Astrocyte of the spinal cord (primary cell): ENCODE results near the gene XRCC5.

Experiments
- DNase-seq: peaks from one replicate; pipeline ENCODE4 v3.0.0; 2011; ENCODE audit warnings: low read depth, low spot score
- H3K4me3 ChIP-seq: 2 replicates; pipeline ENCODE4 v1.5.1; 2011; ENCODE audit warnings: low read depth, mild to moderate bottlenecking, low read length, moderate library complexity
- CTCF ChIP-seq: IDR thresholded peaks from 2 replicates; pipeline ENCODE4 v1.5.1; 2012; ENCODE audit warnings: low read depth, mild to moderate bottlenecking, low read length, inconsistent platforms
- in situ Hi-C: cut with HindIII; loops from 2 replicates; pipeline ENCODE4 v1.10.0; 2017; ENCODE audit warnings: low sequenced_read_pairs

XRCC5 gene

DNA sequence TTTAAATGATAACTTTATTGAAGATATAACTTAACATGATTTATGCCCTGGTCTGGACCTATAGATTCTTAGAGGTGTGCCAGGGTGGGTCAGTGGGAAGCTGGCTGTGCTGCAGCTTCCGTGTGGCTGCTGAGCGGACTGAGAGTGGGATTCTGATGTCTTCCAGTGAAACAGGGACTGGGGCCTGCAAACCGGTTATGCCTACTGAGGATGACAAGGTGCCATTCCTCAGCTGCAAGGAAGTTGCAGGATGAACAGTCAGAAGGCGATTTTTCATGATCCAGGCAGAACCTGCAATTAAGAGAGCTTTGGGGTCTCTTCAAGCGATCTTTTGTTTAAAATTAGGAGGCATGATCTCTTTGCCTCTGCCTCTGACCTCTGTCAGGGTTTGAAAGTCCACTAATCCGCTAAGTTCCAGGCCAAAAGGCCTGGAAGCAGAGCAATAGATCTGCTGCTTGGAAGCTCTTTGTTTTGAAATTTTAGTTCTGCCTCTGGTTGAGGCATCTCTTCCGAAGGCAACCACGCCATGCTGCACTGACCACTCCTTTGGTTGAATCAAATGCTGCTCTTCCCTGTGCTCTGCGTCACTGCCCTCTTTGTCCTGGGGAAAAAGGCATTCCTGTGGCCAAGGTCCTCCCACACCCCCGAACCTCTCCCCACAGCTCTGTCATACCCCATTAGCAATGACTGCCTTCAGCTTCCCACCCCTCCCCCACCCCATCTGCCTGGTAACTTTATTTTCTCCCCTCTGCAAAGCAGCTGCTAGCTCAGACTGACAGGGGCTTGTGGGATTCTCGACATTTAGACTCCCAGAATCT lies 25.5 kb upstream of the XRCC5 start:
- TF ChIP-seq CTCF: no peak
- in situ Hi-C loops: no loop called here
- peak; percentile 91 for DNase-seq
- no peak overlapping the region for H3K4me3 ChIP-seq

- in situ Hi-C loops: no loop called here
- DNase-seq: no peak
- no peak for TF ChIP-seq CTCF
- no peak overlapping the region for H3K4me3 ChIP-seq
These were observed 24.6 kb upstream of the XRCC5 start for GRCh38 chr2:216084547-216084946.

DNA sequence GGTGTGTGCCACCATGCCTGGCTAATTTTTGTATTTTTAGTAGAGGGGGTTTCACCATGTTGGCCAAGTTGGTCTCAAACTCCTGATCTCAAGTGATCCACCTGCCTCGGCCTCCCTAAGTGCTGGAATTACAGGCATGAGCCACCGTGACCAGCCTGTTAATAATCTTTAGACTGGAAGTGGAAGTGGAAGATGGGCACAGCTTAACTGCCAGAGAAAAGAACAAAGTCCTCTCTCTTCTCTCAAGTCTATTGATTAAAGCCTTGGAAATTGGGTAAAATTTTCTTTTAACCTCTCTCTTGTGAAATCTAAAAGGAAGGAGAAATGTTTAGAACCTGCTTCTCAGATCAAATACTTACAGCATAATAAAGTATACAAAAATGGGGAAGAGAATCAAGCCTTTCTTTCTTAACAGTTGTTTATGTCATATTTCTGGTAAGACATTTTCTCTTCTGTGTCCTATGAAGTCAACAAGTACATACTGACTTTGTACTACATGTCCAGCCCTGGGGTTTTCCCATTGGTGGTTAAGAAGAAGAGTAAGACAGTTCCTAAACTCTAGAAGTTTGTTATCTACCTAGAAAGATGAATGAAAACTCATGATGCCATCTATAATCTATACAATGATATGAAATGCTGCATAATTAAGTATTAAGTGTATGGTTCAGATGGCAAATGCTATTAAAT lies 22.8 kb upstream of the XRCC5 start:
- no peak overlapping the region for H3K4me3 ChIP-seq
- in situ Hi-C loops: no loop called here
- no peak for DNase-seq
- no peak for TF ChIP-seq CTCF

- peak; percentile 48 for DNase-seq
- TF ChIP-seq CTCF: no peak
- no peak overlapping the region for H3K4me3 ChIP-seq
- in situ Hi-C loops: no loop called here
These were observed 18.8 kb upstream of the XRCC5 start for GRCh38 chr2:216090369-216090786.

GRCh38 chr2:216092646-216093045 lies 16.5 kb upstream of the XRCC5 start:
- in situ Hi-C loops: no loop called here
- no peak for DNase-seq
- H3K4me3 ChIP-seq: no peak overlapping the region
- no peak for TF ChIP-seq CTCF

DNA sequence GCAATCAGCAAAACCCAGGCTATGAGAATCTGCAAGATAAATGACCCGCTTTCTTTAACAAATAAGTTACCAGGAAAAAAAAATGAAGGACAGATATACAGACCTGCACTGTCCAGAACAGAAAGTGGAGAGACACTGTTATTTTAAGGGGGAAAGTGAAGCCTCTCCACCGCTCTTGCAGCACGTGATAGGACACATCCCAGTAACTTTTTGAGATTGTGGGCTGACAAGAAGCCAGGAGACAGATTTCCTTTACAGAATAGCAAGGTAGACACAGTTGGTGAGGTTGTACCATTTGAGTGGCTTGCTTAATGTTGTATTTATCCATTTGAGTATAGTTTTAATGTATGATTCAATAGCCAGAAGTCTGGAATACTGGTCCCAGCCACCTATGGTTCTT lies 14.4 kb upstream of the XRCC5 start:
- DNase-seq: no peak
- H3K4me3 ChIP-seq: no peak overlapping the region
- in situ Hi-C loops: no loop called here
- no peak for TF ChIP-seq CTCF
